Panc1 (cell line): ENCODE results near the gene UQCRFS1. TPM values are rescaled to one million over a fixed set of nuclear protein-coding genes. Genes with fewer than 3 reads are reported as not detected.

Experiments
- ATAC-seq: fragments of 200-7000 bp; cut with Tn5 transposase; 2 replicates; pipeline ENCODE4 v1.9.1; 2020; ENCODE audit warnings: mild to moderate bottlenecking, moderate library complexity
- BruUV-seq: library from RNA; stranded (reverse); fragments of 400-500 nt; replicated peaks from 2 replicates; lab custom pipeline; 2021; lab: Mats Ljungman, UMichigan
- CTCF ChIA-PET: fragments of 300-600 bp; sonication (Branson Sonifier 250); formaldehyde crosslinking; loops from one replicate; lab custom pipeline; 2022; ENCODE audit warnings: antibody characterized with exemption; lab: Charles Lee
- POLR2A ChIA-PET: fragments of 300-600 bp; sonication (Branson Sonifier 250); formaldehyde crosslinking; loops from one replicate; lab custom pipeline; 2022; ENCODE audit warnings: antibody characterized with exemption; lab: Charles Lee
- DNase-seq: peaks from one replicate; pipeline ENCODE4 v3.0.0-alpha.2; 2010; ENCODE audit warnings: low read depth, low spot score
- H3K27ac ChIP-seq: 2 replicates; pipeline ENCODE4 v1.5.1; 2011; ENCODE audit warnings: mild to moderate bottlenecking, low read length, inconsistent platforms
- H3K27me3 ChIP-seq: fragments of 200-500 bp; sonication (Bioruptor generic); 2 replicates; pipeline ENCODE4 v1.6.0; 2014; ENCODE audit warnings: low read length, inconsistent platforms; ENCODE audit not compliant: control insufficient read depth, insufficient read depth
- H3K36me3 ChIP-seq: fragments of 200-500 bp; sonication (Bioruptor generic); 2 replicates; pipeline ENCODE4 v1.5.1; 2014; ENCODE audit warnings: inconsistent platforms, mild to moderate bottlenecking, low read length, moderate library complexity; ENCODE audit not compliant: control insufficient read depth, insufficient read depth
- H3K4me1 ChIP-seq: 2 replicates; pipeline ENCODE4 v1.5.1; 2011; ENCODE audit warnings: inconsistent platforms, mild to moderate bottlenecking, low read length, moderate library complexity; ENCODE audit not compliant: control insufficient read depth, insufficient read depth
- H3K4me3 ChIP-seq, 2 experiments: 2 replicates each; pipeline ENCODE4 v1.5.1; 2011 to 2012; ENCODE audit warnings: low read depth in 2 of 2, low read length in 2 of 2, mild to moderate bottlenecking in 2 of 2, inconsistent platforms in 1 of 2, moderate library complexity in 1 of 2
- H3K9me3 ChIP-seq: fragments of 200-500 bp; sonication (Bioruptor generic); 2 replicates; pipeline ENCODE4 v1.5.1; 2014; ENCODE audit warnings: low read depth, mild to moderate bottlenecking, inconsistent platforms, low read length, moderate library complexity; ENCODE audit not compliant: control insufficient read depth, insufficient read depth
- CTCF ChIP-seq: fragments of 450-650 bp; IDR thresholded peaks from 2 replicates; pipeline ENCODE4 v1.5.1; 2017; ENCODE audit warnings: mild to moderate bottlenecking
- POLR2AphosphoS5 ChIP-seq: IDR thresholded peaks from 2 replicates; pipeline ENCODE4 v1.6.1; 2012; ENCODE audit warnings: mild to moderate bottlenecking, low read depth, low read length, moderate library complexity
- REST ChIP-seq, 2 experiments: IDR thresholded peaks; 2 replicates each; pipeline ENCODE4 v1.6.1; 2011 to 2012; ENCODE audit warnings: low read depth in 2 of 2, control low read depth in 1 of 2, low read length in 1 of 2, mild to moderate bottlenecking in 1 of 2, moderate library complexity in 1 of 2; ENCODE audit not compliant: insufficient read depth in 1 of 2
- SIN3A ChIP-seq: IDR thresholded peaks from 2 replicates; pipeline ENCODE4 v1.6.1; 2012; ENCODE audit warnings: low read depth, mild to moderate bottlenecking, low read length, moderate library complexity, borderline replicate concordance; ENCODE audit not compliant: insufficient read depth
- TCF7L2 ChIP-seq: IDR thresholded peaks from 2 replicates; pipeline ENCODE4 v1.6.1; 2011; ENCODE audit warnings: mild to moderate bottlenecking, low read depth, low read length, inconsistent platforms
- in situ Hi-C: cut with HindIII; loops from 2 replicates; pipeline ENCODE4 v1.10.0; 2016; ENCODE audit warnings: low sequenced_read_pairs, low pct_unique_long_range_greater_than_20kb
- intact Hi-C: fragments of 100-400 bp; cut with micrococcal nuclease; formaldehyde crosslinking; loops from one replicate; pipeline ENCODE4 v1.10.0; 2022; ENCODE audit not compliant: unreplicated experiment
- total RNA-seq: library from RNA; stranded (reverse); gene quantifications from one replicate; pipeline ENCODE4 v1.2.1, GENCODE V29; 2021; ENCODE audit not compliant: unreplicated experiment

Gene UQCRFS1
- total RNA-seq, 1 experiment from 2014 or later = 70.0 TPM

- no peaks in the 10 kb centered on the region; the same call in 1 of the 2 replicates for H3K36me3 ChIP-seq
- H3K27ac ChIP-seq = no peak overlapping the region
- no peak overlapping the region for H3K4me3 ChIP-seq
- BruUV-seq = no TSS peak
- in situ Hi-C loops = no loop called here
- ATAC-seq (no peak), DNase-seq (no peak)
- peaks cover 16% of the 10 kb centered on the region for H3K27me3 ChIP-seq
- H3K9me3 ChIP-seq = no peaks in the 10 kb centered on the region
- intact Hi-C loops = no loop called here
- ChIA-PET POLR2A (no interaction called here), CTCF (no interaction called here)
- no peaks in the 10 kb centered on the region for H3K4me1 ChIP-seq
- TF ChIP-seq CTCF (no peak), POLR2AphosphoS5 (no peak), SIN3A (no peak), TCF7L2 (no peak), REST (IDR thresholded peaks at IDR 0.05; ENCODE audit: insufficient read depth in 1 of 2, low read depth in 2 of 2, low read length in 1 of 2) (no peak)
These were observed 4.7 kb upstream of the UQCRFS1 start for GRCh38 chr19:29217616-29218015.

- no peak for TF ChIP-seq REST (IDR thresholded peaks at IDR 0.05; ENCODE audit: insufficient read depth in 1 of 2, low read depth in 2 of 2, low read length in 1 of 2)
- no peak for TF ChIP-seq POLR2AphosphoS5
- no peak for TF ChIP-seq TCF7L2
- no peak for TF ChIP-seq SIN3A
- TF ChIP-seq CTCF = no peak
- BruUV-seq = no TSS peak
- ATAC-seq = no peak
- no peak overlapping the region for H3K4me3 ChIP-seq
- in situ Hi-C loops = no loop called here
- H3K4me1 ChIP-seq = 0 out of 2 replicates have a peak, but pooled peaks cover 4% of the 10 kb centered on the region
- ChIA-PET CTCF (no interaction called here), POLR2A (no interaction called here)
- H3K9me3 ChIP-seq = no peaks in the 10 kb centered on the region
- no peaks in the 10 kb centered on the region; the same call in none of the 2 replicates for H3K36me3 ChIP-seq
- intact Hi-C loops = no loop called here
- DNase-seq = no peak
- H3K27ac ChIP-seq = no peak overlapping the region
- peaks cover 10% of the 10 kb centered on the region for H3K27me3 ChIP-seq
These were observed 3.1 kb upstream of the UQCRFS1 start for GRCh38 chr19:29216021-29216420.
